ENCODE measurements around the gene C13orf46.
"Not testable (repeated sequence)": the region's sequence is repeated elsewhere in the genome, so short reads cannot be mapped to it uniquely, and the experiment has no call there.

C13orf46 gene

DNA sequence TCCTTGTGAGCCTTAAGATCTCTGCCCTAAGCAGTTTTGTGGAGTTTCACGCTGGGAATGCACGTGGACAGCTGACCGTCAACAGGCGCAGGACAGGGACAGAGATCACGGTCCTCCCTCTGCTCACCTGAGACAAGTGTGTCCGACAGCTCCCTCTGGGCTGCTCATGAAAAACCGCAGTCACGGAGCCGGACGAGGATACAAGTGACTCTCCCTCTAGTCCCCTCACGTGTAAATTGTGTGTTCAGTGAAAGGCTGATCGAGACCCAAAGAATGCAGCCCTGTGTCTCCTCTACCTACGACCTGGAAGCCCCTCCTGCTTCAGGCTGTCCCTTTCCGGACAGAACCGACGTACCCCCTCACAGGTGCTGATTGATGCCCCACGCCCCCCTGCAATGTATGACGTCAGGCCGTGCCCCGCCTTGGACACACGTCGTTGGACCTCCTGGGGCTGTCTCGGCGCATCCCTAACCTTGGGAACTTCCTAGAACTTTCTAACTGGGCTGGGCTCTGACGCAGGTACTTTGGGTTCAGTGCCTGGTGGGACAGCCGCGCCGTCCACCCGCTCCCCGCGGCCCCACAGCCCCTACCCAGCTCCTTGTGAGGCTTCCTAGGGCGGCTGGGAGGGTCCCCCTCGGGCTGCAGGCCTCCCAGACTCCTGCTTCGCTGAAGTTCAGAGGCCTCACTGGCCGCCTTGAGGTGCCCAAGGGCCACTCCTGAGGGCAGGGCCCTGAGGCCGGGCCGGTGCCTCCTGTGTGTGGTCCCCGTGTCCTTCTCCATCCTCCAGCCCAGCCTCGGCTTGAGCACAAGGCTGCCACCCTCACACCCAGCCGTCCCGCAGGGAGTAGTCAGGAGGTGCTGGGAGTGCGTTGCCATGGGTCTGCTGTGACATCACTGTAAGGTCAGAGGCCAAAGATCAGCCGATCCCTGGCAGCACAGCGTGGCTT lies at the start of gene C13orf46:
C13orf46 (minus strand) TSS at position 859 of the 947 bp plus-strand sequence; CDS start at position 780, 79 bp downstream.
- no peak for DNase-seq

DNA sequence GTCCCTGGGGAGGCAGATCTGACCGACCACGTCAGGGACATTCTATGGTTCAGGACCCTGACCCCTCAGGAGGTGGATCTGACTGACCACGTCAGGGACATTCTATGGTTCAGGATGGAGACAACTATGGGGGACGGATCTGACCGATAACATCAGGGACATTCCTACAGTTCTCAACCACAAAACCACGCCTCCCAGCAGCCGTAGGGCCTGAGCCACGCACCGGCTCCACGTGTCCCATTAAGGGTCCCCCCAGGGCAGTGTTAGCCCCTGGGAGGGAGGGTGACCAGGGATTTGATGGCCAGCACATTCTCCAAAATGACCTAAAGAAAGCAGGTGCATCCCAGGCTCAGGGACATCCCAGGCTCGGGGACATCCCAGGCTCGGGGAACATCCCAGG lies 49.0 kb upstream of the C13orf46 start:
- no peak for DNase-seq

DNA sequence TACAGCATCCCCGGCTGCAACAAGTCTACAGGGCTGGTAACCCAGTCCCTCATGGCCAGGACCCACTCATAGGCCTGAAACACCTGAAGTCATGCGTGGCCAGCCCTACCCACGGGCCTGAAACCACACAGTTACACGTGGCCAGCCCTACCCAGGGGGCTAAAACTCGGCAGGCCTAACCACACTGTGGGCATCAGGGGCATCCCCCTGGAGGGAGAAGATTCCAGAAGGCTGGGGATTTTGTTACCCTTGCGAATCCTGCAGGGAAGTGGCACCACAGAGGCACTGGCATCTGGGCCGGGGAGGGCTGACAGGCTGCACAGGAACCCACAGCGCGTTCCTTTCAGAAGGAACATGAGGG lies 48.4 kb upstream of the C13orf46 start:
- no peak for DNase-seq

DNA sequence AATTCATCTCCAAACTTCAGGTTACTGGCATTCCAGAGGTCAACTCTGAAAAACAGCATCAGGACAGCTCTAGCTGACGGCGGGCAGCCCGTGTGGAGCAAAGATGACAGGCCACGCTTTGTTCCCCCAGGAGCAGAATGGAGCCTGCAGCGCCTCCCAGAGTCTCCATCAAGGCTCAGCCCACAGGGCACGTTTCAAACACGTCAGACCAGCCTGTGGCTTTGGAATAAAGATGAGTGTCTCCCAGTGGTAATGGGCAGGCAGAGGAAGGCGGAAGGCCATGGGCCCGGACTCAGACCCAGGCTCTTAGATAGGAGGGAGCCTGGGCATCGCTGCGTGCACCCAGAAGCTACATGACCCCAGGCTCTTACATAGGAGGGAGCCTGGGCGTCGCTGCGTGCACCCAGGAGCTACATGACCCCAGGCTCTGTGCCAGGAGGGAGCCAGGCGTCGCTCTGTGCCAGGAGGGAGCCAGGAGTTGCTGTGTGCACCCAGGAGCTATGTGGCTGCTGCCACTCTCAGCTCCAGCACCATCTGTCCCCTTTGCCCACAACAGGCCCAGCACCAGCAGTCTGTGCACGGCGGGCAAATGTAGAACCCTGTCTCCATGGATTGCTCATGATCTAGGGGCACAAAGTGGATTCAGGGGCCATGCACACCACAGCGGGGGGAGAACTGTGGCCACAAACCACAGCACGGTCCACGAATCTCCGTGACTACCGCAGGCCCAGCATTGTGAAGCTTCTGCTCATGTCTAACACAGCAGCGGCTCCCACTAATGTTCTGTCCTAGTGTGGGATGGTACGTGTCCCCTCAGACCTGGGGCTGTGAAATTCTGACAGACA lies 47.8 kb upstream of the C13orf46 start:
- DNase-seq = no peak

DNA sequence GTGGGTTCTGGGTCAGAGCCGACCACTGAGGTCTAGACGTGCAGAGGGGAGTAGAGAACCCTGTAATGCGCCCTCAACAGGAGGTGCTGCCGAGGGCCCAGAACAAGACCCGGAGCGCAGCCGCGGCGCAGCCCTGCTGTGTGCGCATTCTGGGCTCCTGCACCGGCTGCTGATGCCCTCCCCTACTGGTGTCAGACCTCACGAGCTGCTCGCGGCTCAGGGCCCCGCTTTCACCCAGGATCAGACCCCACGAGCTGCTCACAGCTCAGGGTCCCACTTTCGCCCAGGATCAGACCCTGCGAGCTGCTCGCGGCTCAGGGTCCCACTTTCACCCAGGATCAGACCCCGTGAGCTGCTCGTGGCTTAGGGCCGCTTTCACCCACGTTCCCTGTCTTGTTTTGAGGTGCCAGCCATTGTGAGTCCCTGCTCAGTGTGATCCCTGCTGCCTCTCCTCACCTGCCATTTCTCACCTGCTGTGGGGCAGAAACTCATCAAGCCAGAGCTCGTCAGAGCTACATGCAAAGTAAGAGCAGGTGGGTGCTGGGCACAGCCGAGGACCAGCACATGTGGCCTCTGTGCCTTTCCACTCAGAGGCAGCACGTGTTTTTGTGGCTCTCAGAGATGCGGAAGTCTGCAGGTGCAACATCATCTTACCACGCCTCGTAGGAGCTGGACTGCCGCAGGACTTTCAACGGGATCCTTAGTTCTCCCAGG lies 47.0 kb upstream of the C13orf46 start:
- peak in 1 of 2 experiments; percentile 41 for DNase-seq

DNA sequence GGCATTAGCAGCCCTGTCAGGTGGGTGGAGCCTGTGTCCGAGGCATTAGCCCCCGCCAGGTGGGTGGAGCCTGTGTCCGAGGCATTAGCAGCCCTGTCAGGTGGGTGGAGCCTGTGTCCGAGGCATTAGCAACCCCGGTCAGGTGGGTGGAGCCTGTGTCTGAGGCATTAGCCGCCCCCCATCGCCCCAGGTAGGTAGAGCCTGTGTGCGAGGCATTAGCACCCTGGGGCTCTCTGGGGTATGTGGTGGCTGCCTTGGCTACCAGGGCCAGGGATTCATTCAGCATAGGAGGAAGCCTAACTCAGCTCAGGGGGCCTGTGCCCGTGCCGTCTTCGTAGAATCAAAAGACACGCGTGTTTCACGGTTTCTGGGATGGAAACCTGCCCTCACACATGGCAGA lies 46.3 kb upstream of the C13orf46 start:
- not testable (repeated sequence) for DNase-seq

DNA sequence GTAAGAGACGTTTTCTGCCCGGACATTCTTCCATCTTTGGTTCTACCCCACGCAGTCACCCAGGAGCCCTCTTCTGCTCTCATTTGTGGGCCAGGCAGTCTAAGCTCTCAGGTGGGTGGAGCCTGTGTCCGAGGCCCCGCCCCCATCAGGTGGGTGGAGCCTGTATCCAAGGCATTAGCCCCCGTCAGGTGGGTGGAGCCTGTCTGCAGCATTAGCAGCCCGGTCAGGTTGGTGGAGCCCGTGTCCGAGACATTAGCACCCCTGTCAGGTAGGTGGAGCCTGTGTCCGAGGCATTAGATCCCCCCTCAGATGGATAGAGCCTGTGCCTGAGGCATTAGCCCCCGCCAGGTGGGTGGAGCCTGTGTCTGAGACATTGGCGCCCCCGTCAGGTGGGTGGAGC lies 45.5 kb upstream of the C13orf46 start:
- no peak for DNase-seq

DNA sequence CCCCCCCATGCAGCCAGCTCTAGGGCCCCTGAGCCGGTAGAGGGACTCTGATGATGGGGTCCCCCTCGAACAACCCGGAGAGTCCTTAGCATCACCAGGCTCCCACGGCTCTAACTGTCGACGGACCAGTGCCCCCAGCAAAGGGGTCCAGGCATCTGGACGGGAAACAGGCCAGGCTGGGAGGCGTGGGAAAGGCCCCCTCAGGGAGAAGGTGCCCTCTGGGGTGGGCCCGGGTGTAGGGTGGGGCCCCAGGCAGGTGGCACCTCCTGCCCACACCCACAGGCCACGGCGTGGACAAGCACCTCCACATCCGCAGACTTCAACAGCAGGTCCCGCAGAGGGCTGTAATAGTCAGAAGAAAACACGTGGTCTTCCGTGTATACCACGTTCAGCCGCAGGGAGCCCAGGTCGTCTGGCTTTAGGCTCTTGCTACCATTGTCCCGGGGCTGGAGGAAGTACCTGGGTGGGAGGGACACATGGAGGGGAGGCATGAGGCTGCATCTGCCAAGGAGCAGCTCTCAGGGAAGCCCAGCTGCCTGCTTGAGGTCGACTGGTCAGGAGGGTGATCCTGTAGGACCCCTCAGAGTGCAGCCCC lies 44.7 kb upstream of the C13orf46 start:
- no peak for DNase-seq

DNA sequence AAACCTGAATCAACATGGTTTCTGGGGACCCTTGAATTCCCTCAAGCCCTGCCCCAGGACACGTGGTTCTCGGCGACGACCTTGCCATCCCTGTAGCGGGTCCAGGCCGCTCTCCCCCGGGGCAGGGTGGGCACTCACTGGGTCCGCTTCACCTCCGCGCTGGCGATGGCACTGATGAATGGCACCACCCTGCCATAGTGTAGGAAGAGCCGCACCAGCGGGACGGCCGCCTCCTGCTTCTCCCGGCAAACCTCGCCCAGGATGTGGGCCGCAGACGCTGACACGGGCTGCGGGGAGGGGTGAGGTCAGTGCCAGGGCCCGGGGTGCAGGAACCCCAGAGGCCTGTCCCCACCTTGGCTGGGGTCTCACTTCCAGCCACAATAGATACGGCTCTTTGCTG lies 44.1 kb upstream of the C13orf46 start:
- DNase-seq = no peak

DNA sequence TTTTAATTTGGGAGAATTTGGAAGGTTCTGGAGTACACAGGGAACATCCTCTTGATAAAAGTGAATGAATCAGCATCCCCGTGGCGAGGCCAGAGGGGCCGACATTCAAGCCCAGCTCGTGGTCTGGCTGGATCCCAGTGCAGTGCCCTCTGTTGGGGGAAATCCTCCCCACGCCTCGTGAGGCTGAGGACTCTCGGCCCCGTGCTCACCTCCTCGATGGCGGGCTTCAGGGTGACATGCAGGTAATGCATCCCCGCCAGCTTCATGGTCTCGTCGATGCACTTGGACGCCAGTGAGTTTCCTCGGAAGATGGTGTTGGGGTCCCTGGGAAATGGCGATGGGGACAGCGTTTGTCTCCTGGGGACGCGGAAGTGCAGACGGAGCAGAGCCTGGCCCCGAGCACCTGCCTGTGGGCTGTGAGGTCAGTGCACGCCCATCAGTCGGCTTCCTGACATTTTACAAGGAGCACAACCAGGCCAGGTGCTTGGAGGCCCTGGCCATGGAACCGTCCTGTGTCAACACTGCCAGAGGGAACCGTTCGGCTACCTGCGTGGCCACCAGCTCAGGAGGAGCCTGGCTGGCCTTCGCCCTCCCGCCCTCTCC lies 43.3 kb upstream of the C13orf46 start:
- DNase-seq = no peak

DNA sequence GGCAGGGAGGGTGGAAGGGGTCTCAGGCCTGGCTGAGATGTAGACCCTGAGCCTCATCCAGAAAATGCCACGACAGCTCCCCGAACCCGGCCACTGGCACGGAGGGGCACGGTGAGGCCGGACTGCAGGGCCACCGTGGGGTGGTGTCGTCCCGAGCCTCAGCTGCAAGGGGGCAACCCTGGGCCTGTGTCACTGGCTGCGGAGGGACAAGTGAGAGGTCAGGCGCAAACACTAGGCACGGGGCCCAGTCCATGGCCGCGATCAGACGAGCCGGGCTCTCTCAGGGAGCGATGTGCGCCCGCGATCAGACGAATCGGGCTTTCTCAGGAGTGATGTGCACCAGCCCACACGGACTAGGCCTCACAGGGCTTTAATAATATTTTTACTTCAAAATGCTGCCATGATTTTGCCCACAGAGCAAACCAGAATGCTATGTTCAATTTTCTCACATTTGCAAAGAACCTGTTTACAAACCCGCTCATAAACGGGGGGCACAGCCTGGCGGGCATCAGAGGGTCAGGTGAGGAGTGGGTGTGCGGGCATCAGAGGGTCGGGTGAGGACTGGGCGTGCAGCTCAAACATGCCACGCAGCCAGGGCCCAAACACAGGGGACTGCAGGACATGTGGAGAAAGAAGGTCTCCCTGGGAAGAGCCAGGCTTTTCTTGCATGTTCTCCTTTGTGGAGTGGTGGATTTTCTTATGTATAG lies 42.6 kb upstream of the C13orf46 start:
- no peak for DNase-seq

DNA sequence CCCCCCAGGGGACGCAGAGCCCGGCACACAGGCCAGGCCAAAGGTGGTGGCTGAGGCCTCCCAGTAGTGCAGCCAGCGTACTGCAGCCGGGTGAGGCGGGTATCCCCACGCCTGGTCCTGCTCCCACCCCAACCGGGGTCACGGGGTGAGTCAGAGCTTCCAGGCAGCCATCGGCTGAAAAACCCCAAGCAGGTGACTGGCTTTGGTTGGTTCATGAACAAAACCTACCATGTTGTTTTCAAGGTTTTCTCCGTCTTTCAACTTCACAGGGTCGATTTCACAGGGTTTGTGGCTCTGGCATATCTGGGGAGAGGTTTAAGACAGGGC lies 42.1 kb upstream of the C13orf46 start:
- no peak for DNase-seq

DNA sequence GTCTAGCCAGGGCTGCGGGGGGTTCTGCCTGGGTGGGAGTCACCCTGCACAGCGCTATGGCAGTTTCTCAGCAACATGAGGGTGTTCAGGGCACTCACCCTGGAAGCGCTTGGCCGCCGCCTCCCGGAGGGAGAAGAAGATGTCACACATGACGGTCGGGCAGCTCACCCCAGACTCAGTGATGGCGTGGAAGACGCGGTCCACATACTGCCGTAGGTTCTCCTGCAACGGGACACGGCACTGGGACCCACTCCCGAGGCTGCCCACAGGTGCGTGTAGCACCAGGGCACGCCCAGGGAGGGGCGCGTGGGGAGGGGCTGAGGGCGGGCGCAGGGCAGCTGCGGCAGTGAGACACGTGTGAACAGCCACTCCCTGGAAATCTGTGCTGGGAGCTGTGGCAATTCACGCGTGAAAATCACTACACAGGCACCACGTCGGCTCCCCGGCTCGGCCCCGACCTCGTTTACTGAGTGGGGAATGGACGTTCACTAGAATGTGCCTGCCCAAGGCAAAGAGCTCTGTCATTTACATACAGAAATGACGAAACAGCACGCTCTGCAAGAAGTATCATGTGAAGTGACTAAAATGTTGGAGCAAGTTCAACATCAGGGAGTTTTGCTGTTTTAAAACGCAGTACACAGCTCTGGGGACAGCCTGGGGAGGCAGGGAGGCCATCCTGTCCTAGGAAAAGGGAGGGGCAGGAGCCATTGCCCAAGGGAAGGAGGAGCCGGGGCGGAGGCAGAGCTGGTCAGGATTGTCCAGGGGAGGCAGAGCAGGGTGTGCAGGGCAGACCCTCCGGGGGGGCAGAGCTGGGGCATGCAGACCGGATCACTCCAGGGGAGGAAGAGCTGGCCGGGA lies 41.5 kb upstream of the C13orf46 start:
- DNase-seq = no peak

DNA sequence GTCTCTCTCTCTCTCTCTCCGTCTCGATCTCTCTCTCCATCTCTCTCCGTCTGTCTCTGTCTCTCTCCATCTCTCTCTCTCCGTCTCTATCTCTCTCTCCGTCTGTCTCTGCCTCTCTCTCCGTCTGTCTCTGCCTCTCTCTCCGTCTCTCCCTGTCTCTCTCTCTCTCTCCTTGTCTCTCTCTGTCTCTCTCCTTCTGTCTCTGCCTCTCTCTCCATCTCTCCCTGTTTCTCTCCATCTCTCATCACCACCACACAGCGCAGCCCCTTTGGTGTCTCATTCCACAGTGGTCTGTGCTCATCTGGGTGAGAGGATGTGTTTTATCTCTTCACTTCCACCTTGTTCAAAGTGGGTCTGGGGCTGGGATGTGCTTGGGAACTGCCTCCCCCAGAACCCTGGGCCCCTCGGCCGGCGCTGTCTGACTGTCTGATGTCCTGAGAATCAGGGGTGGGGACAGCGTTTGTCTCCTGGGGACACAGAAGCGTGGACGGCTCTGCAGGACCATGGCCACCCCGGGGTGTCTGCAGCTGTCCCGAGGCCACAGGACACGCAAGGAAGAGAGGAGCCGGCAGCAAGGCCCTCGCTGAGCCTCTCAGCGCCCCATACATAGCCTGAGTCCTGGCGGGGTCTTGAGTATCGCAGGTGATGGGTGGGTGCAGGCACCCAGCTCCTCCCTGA lies 40.2 kb upstream of the C13orf46 start:
- DNase-seq = no peak

DNA sequence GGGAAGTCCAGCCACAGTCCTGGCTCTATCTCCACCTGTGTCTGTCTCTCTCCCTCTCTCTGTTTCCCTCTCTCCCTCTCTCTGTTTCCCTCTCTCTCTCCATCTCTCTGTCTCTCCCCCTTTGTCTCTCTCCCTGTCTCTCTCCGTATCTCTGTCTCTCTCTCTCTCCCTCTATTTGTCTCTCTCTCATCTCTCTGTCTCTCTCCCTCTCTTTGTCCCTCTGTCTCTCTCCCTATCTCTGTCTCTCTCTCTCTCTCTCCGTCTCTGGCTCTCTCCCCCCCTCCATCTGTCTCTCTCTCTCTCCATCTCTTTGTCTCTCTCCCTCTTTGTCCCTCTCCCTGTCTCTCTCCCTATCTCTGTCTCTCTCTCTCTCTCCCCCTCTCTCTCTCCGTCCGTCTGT lies 39.5 kb upstream of the C13orf46 start:
- no peak for DNase-seq

DNA sequence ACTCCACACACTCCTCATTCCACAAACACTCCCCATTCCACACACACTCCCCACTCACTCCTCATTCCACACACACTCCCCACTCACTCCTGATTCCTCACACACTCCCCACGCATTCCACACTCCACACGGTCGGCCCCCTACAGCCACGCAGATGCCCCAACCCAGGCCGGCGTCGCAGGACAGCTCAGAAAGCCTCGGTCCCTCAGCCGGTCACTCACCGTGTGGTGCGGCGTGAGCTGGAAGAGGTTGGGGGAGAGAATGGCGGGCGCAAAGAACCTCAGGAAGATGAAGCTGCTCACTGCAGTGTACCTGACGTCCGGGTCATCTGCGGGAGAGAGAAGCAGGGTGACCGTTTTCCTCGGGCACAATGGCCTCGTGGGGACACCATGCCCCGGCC lies 39.0 kb upstream of the C13orf46 start:
- no peak for DNase-seq

DNA sequence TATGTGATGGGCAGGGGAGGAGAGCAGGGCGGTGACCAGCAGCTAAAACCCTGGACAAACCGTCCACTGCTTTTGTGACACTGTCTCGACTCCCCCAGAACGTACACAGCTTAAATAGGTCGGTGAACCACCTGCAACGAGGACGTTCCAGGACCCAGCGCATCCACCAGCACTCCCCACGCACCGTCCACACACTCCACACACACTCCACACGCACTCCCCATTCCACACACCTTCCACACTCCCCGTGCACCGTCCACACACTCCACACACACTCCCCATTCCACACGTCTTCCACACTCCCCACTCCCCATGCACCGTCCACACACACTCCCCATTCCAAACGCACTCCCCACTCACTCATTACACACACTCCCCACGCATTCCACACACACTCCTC lies 38.3 kb upstream of the C13orf46 start:
- DNase-seq = no peak

DNA sequence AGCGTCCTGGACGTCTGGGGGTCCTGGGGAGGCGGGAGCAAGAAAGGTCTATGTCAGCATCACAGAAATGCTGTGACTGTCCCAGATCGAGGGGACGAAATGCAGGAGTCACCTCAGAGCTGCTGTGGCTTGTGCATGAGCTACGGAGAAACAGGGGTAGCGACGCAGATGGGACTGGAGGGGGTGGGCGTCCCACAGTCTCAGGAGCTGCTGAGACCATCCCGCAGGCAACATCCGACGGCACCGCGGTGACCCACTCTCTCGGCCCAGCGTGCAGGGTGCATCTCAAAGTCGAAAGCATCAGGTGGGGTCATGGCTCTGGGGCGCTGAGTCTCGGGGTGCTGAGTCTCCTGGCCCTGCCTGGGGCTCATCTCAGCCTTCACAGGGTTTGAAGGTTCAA lies 37.4 kb upstream of the C13orf46 start:
- DNase-seq = no peak

DNA sequence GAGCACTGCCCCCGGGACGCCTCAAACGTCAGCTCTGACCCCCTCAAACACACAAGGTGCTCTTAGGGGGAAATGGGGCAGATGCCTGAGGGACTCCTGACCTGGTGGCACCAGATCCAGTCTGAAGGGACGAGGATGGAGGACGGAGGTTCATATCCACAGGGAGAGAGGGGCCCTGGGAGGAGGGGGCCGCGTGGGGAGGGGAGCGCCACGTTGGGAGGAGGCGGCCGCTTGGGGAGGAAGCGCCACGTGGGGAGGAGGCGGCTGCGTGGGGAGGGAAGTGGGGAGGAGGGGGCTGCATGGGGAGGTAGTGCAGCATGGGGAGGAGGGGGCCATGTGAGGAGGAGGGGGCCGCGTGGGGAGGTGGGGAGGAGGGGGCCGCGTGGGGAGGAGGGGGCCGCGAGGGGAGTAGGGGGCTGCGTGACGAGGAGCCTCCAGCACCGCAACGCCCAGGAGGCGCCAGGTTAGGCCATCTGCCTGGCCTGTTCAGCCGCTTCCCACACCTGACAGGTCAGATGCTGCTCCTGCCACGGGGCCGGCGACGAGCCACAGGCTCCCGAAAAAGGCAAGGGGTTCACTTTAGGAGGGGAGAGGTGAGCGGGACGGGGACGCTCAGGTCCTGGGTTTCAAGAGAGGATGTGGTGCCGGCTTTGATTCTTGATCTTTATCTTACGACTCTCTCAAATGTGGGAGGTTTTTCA lies 36.7 kb upstream of the C13orf46 start:
- no peak for DNase-seq

Data from NCI-H187 (cell line).